IMR-90 (cell line): ENCODE data around the gene PTPMT1. TPM values are rescaled to one million over a fixed set of nuclear protein-coding genes. Genes with fewer than 3 reads are reported as not detected.
"Not testable (repeated sequence)": the region's sequence is repeated elsewhere in the genome, so short reads cannot be mapped to it uniquely, and the experiment has no call there.

Experiments
- ATAC-seq: fragments of 200-7000 bp; cut with Tn5 transposase; 2 replicates; pipeline ENCODE4 v1.9.1; 2020; ENCODE audit warnings: low read depth, mild to moderate bottlenecking, moderate library complexity
- BruUV-seq: library from RNA; stranded (reverse); fragments of 400-500 nt; replicated peaks from 2 replicates; lab custom pipeline; 2021; lab: Mats Ljungman, UMichigan
- CTCF ChIA-PET: fragments of 300-600 bp; formaldehyde crosslinking; extraction: SDS; loops from one replicate; lab custom pipeline; 2021; ENCODE audit warnings: antibody characterized with exemption; lab: Yijun Ruan, JAX
- POLR2A ChIA-PET: fragments of 300-600 bp; sonication (Branson Sonifier 250); formaldehyde crosslinking; loops from one replicate; lab custom pipeline; 2022; ENCODE audit warnings: antibody characterized with exemption; ENCODE audit not compliant: unreplicated experiment; lab: Charles Lee
- DNase-seq: peaks from one replicate; pipeline ENCODE4 v3.0.0; 2013
- H2AFZ ChIP-seq: replicated peaks from 2 replicates; pipeline ENCODE3; 2013; ENCODE audit warnings: low read length, mild to moderate bottlenecking; ENCODE audit not compliant: poor library complexity
- H2AK5ac ChIP-seq: 2 replicates; pipeline ENCODE4 v1.6.1; 2013; ENCODE audit warnings: low read depth, low read length, inconsistent platforms
- H2AK9ac ChIP-seq: replicated peaks from 2 replicates; pipeline ENCODE3; 2013; ENCODE audit warnings: mild to moderate bottlenecking, low read depth, low read length, moderate library complexity; ENCODE audit not compliant: poor library complexity
- H2BK120ac ChIP-seq: 2 replicates; pipeline ENCODE4 v1.6.1; 2013; ENCODE audit warnings: low read depth, low read length, inconsistent platforms
- H2BK15ac ChIP-seq: 3 replicates; pipeline ENCODE4 v1.6.1; 2013; ENCODE audit warnings: low read depth, low read length, inconsistent platforms
- H2BK20ac ChIP-seq: 2 replicates; pipeline ENCODE4 v1.6.1; 2013; ENCODE audit warnings: low read depth, mild to moderate bottlenecking, inconsistent platforms, low read length, moderate library complexity
- H2BK5ac ChIP-seq: 2 replicates; pipeline ENCODE4 v1.6.1; 2013; ENCODE audit warnings: mild to moderate bottlenecking, low read depth, low read length, inconsistent platforms; ENCODE audit not compliant: poor library complexity, severe bottlenecking
- H3K14ac ChIP-seq: replicated peaks from 2 replicates; pipeline ENCODE4 v1.6.1; 2013; ENCODE audit warnings: low read depth, low read length, inconsistent platforms
- H3K18ac ChIP-seq: 2 replicates; pipeline ENCODE4 v1.6.1; 2013; ENCODE audit warnings: low read depth, low read length, control low read depth
- H3K23ac ChIP-seq: 2 replicates; pipeline ENCODE4 v1.6.1; 2013; ENCODE audit warnings: low read depth, low read length, inconsistent platforms
- H3K27ac ChIP-seq: 2 replicates; pipeline ENCODE4 v1.5.1; 2013; ENCODE audit warnings: mild to moderate bottlenecking, control low read depth, low read length; ENCODE audit not compliant: insufficient read depth
- H3K27me3 ChIP-seq: 2 replicates; pipeline ENCODE4 v1.6.1; 2013; ENCODE audit warnings: low read length; ENCODE audit not compliant: control insufficient read depth, insufficient read depth
- H3K36me3 ChIP-seq: 2 replicates; pipeline ENCODE4 v1.6.1; 2013; ENCODE audit warnings: low read length, mixed read lengths; ENCODE audit not compliant: control insufficient read depth, insufficient read depth
- H3K4ac ChIP-seq: 2 replicates; pipeline ENCODE4 v1.6.1; 2013; ENCODE audit warnings: low read depth, low read length, inconsistent platforms
- H3K4me1 ChIP-seq: 2 replicates; pipeline ENCODE4 v1.6.1; 2013; ENCODE audit warnings: low read length, mixed read lengths; ENCODE audit not compliant: control insufficient read depth, insufficient read depth
- H3K4me2 ChIP-seq: 2 replicates; pipeline ENCODE4 v1.6.1; 2013; ENCODE audit warnings: low read depth, mild to moderate bottlenecking, control low read depth, low read length, moderate library complexity
- H3K4me3 ChIP-seq: 2 replicates; pipeline ENCODE4 v1.5.1; 2013; ENCODE audit warnings: low read depth, mild to moderate bottlenecking, control low read depth, low read length, moderate library complexity; ENCODE audit not compliant: insufficient read depth
- H3K56ac ChIP-seq: 2 replicates; pipeline ENCODE4 v1.6.1; 2013; ENCODE audit warnings: low read length, inconsistent platforms; ENCODE audit not compliant: insufficient read depth; ENCODE audit errors: extremely low read depth
- H3K79me1 ChIP-seq, 2 experiments: 2 replicates each; pipeline ENCODE4 v1.6.1; 2013; ENCODE audit warnings: low read length in 2 of 2, inconsistent platforms in 1 of 2, low read depth in 1 of 2
- H3K9ac ChIP-seq: 2 replicates; pipeline ENCODE4 v1.6.1; 2013; ENCODE audit warnings: low read depth, low read length, control low read depth
- H3K9me1 ChIP-seq: 2 replicates; pipeline ENCODE4 v1.6.1; 2013; ENCODE audit warnings: low read length, inconsistent platforms; ENCODE audit not compliant: insufficient read depth
- H3K9me3 ChIP-seq: 2 replicates; pipeline ENCODE4 v1.6.1; 2013; ENCODE audit warnings: low read length; ENCODE audit not compliant: control insufficient read depth, insufficient read depth
- H4K20me1 ChIP-seq: 2 replicates; pipeline ENCODE4 v1.6.1; 2013; ENCODE audit warnings: low read length, inconsistent platforms; ENCODE audit not compliant: insufficient read depth
- H4K5ac ChIP-seq: 2 replicates; pipeline ENCODE4 v1.6.1; 2013; ENCODE audit warnings: mild to moderate bottlenecking, low read depth, low read length, control low read depth
- H4K8ac ChIP-seq, 2 experiments: 2 replicates each; pipeline ENCODE4 v1.6.1; 2013; ENCODE audit warnings: low read depth in 2 of 2, low read length in 2 of 2, control low read depth in 1 of 2, inconsistent platforms in 1 of 2
- H4K91ac ChIP-seq: 2 replicates; pipeline ENCODE4 v1.6.1; 2013; ENCODE audit warnings: low read depth, low read length, inconsistent platforms; ENCODE audit not compliant: insufficient read depth
- MXI1 ChIP-seq: IDR thresholded peaks from 2 replicates; pipeline ENCODE4 v1.6.1; 2012; ENCODE audit warnings: low read depth, mild to moderate bottlenecking, low read length, moderate library complexity, borderline replicate concordance
- WGBS, 2 experiments: methylation state at CpG; one replicate each; pipeline versions ENCODE4 v1.1.5 to v1.1.7; 2013; ENCODE audit warnings: missing lambda C conversion rate in 2 of 2; ENCODE audit not compliant: insufficient read length in 1 of 2; ENCODE audit errors: extremely low coverage in 2 of 2; 5-methylcytosine and 5-hydroxymethylcytosine counted together
- dilution Hi-C: fragments of 300-500 bp; cut with HindIII; formaldehyde crosslinking; loops from one replicate; pipeline ENCODE4 v1.14.3; 2018; ENCODE audit warnings: low sequenced_read_pairs; ENCODE audit not compliant: unreplicated experiment
- in situ Hi-C: fragments of 300-500 bp; cut with MboI; formaldehyde crosslinking; loops from 3 replicates; pipeline ENCODE4 v1.14.3; 2019; ENCODE audit warnings: low sequenced_read_pairs, inconsistent platforms, mixed read lengths
- intact Hi-C: fragments of 100-400 bp; cut with micrococcal nuclease; formaldehyde crosslinking; loops from 2 replicates; pipeline ENCODE4 v1.10.0; 2022
- polyA plus RNA-seq, 3 experiments: library from polyadenylated mRNA; depleted of rRNA; stranded (reverse); fragments of >200 nt; gene quantifications; 2 replicates each; pipeline ENCODE4 v1.2.3, GENCODE V29; 2012; ENCODE audit warnings: low replicate concordance in 1 of 3
- total RNA-seq: library from RNA; depleted of rRNA; stranded (reverse); fragments of >200 nt; gene quantifications from 2 replicates; pipeline ENCODE4 v1.2.3, GENCODE V29; 2012

The PTPMT1 gene
- total and polyA plus RNA-seq, 2 of the 4 experiments (the other 2 are of a cell fraction), result 51.6 to 55.0 TPM

- Histone ChIP-seq H2BK5ac (no peak overlapping the region), H2BK15ac (no peak overlapping the region), H3K79me1 (peaks cover 3 to 76% of the 10 kb centered on the region in 2 experiments; a peak in 3 of 4 replicates), H3K56ac (no peak overlapping the region), H4K20me1 (peaks cover 97% of the 10 kb centered on the region), H2AK5ac (no peak overlapping the region), H3K4me2 (no peak overlapping the region), H4K91ac (no peak overlapping the region), H3K9ac (no peak overlapping the region), H2AFZ (no peak overlapping the region), H3K18ac (no peak overlapping the region), H4K5ac (no peak overlapping the region), H2AK9ac (no peak overlapping the region), H4K8ac (no peak overlapping the region), H3K9me3 (no peaks in the 10 kb centered on the region), H2BK120ac (no peak overlapping the region), H3K4ac (no peak overlapping the region), H3K27ac (no peak overlapping the region), H3K27me3 (no peaks in the 10 kb centered on the region), H2BK20ac (no peak overlapping the region), H3K4me3 (no peak overlapping the region), H3K14ac (no peak overlapping the region), H3K9me1 (0 out of 2 replicates have a peak, but pooled peaks cover 6% of the 10 kb centered on the region), H3K23ac (no peak overlapping the region), H3K4me1 (peaks cover 13% of the 10 kb centered on the region), H3K36me3 (no peaks in the 10 kb centered on the region; the same call in 1 of the 2 replicates)
- DNase-seq, result no peak
- no peak for ATAC-seq
- WGBS, 2 experiments, result no CpG with 5 or more reads among the region's 4 CpGs
- ChIA-PET POLR2A (no interaction called here), CTCF (no interaction called here)
- no TSS peak for BruUV-seq
- in situ Hi-C loops, result no loop called here
- dilution Hi-C loops, result no loop called here
- intact Hi-C loops, result loop anchor here (10.0 kb wide), 1 partner anchor 45 kb away; no protein-coding TSS in a partner anchor
- TF ChIP-seq MXI1, result no peak
These were observed 35.4 kb upstream of the PTPMT1 start for GRCh38 chr11:47529951-47530350.

DNA sequence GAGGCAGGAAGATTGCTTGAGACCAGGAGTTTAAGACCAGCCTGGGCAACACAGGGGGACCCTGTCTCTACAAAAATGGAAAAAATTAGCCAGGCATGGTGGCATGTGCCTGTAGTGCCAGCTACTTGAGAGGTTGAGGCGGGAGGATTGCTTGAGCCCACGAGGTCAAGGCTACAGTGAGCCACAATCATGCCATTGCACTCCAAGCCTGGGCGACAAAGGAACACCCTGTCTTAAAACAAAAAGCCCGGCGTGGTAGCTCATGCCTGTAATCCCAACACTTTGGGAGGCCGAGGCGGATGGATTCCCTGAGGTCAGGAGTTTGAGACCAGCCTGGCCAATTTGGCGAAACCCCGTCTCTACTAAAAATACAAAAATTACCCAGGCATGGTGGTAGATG, 34.7 kb upstream of the PTPMT1 start:
- H3K14ac ChIP-seq, H3K27me3 ChIP-seq, H4K5ac ChIP-seq, dilution Hi-C loops, H3K27ac ChIP-seq, H4K8ac ChIP-seq, H2AK5ac ChIP-seq, H3K18ac ChIP-seq, H2BK20ac ChIP-seq, H3K36me3 ChIP-seq, H3K4ac ChIP-seq, H3K4me3 ChIP-seq, H2AK9ac ChIP-seq, H4K91ac ChIP-seq, H2BK5ac ChIP-seq, H3K9me3 ChIP-seq, H2AFZ ChIP-seq, BruUV-seq, in situ Hi-C loops, H3K9ac ChIP-seq, H3K9me1 ChIP-seq, DNase-seq, CTCF ChIA-PET, H2BK120ac ChIP-seq, POLR2A ChIA-PET, H3K23ac ChIP-seq, H2BK15ac ChIP-seq, ATAC-seq, H3K4me2 ChIP-seq, H3K56ac ChIP-seq: not testable (repeated sequence)
- peaks cover 3 to 71% of the 10 kb centered on the region in 2 experiments; a peak in 3 of 4 replicates for H3K79me1 ChIP-seq
- H4K20me1 ChIP-seq, result peaks cover 96% of the 10 kb centered on the region
- peaks cover 11% of the 10 kb centered on the region for H3K4me1 ChIP-seq
- WGBS, 2 experiments, result 94% methylated on average over 6 of the region's 9 CpGs; no CpG with 5 or more reads in 1 of the 2 experiments
- intact Hi-C loops, result loop anchor here (10.0 kb wide), 1 partner anchor 46 kb away; no protein-coding TSS in a partner anchor
